Mucosa of stomach (tissue), 1 donor: ENCODE measurements around the gene ZPR1.
"Not testable (repeated sequence)": the region's sequence is repeated elsewhere in the genome, so short reads cannot be mapped to it uniquely, and the experiment has no call there.

Experiments used
- H3K27me3 ChIP-seq: one replicate; pipeline ENCODE4 v1.7.0; 2013; ENCODE audit warnings: mild to moderate bottlenecking, low read length; ENCODE audit not compliant: control insufficient read depth, insufficient read depth
- H3K36me3 ChIP-seq: one replicate; pipeline ENCODE4 v1.7.0; 2013; ENCODE audit warnings: low read length; ENCODE audit not compliant: control insufficient read depth, insufficient read depth
- H3K4me1 ChIP-seq: one replicate; pipeline ENCODE4 v1.7.0; 2013; ENCODE audit warnings: mild to moderate bottlenecking, low read length; ENCODE audit not compliant: control insufficient read depth, insufficient read depth
- H3K4me3 ChIP-seq: one replicate; pipeline ENCODE4 v1.7.0; 2013; ENCODE audit warnings: low read length
- H3K9ac ChIP-seq: one replicate; pipeline ENCODE4 v1.7.0; 2013; ENCODE audit warnings: mild to moderate bottlenecking, low read length, moderate library complexity
- H3K9me3 ChIP-seq: one replicate; pipeline ENCODE4 v1.7.0; 2013; ENCODE audit warnings: mild to moderate bottlenecking, low read length, moderate library complexity; ENCODE audit not compliant: control insufficient read depth
- donor health status: Pancreatic carcinoma.

Gene ZPR1

GRCh38 chr11:116756044-116756443, 31.8 kb downstream of the ZPR1 start:
- not testable (repeated sequence) for H3K36me3 ChIP-seq, H3K27me3 ChIP-seq, H3K9ac ChIP-seq, H3K4me3 ChIP-seq, H3K9me3 ChIP-seq, H3K4me1 ChIP-seq

GRCh38 chr11:116750070-116750718, 37.6 kb downstream of the ZPR1 start:
- Histone ChIP-seq H3K36me3 (peaks cover 4% of the 10 kb centered on the region), H3K4me3 (no peak overlapping the region), H3K4me1 (no peaks in the 10 kb centered on the region), H3K9ac (no peak overlapping the region), H3K27me3 (no peaks in the 10 kb centered on the region), H3K9me3 (no peaks in the 10 kb centered on the region)

GRCh38 chr11:116742104-116742503, 45.7 kb downstream of the ZPR1 start:
- no peak overlapping the region for H3K4me3 ChIP-seq
- H3K27me3 ChIP-seq = no peaks in the 10 kb centered on the region
- no peaks in the 10 kb centered on the region for H3K9me3 ChIP-seq
- no peaks in the 10 kb centered on the region for H3K4me1 ChIP-seq
- H3K9ac ChIP-seq = no peak overlapping the region
- H3K36me3 ChIP-seq = no peaks in the 10 kb centered on the region

DNA sequence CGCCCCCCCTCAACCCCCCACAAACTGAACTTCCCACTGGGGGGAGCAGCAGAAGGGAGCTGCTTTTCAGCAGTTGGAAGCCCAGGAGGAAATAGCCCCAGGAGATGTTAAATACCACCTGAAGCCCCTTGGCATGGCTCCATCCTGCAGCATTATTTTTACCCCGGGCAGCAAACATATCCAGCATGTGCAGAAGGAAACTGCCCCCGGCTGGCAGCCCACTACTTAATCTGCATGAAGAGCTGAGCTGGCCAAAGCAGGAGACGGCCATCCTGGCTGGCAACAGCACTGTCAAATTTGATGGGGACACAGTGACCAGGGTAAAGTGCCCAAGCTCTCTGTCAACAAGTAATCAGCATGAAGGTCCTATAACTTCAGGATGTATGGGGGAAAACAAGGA, 47.1 kb downstream of the ZPR1 start:
- H3K27me3 ChIP-seq = no peaks in the 10 kb centered on the region

DNA sequence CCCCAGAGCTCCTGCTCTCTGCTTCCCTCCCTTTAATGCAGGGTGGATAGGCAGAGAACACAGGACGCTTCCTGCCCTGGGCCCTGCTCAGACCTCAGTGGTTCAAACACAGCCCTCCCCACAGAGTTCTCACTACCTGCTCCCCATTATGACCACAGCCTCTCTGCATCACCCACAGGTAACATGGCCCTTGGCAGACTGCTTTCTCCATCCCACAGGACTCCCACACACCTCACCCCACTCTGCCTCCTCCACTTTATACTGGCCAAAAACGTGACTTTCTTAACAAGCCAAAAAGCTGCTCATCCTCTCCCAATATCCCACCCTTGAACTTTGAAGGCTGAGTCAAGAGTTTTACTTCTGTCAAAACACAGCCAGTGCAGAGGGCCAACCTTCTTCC, 48.8 kb downstream of the ZPR1 start:
- no peaks in the 10 kb centered on the region for H3K27me3 ChIP-seq
- no peaks in the 10 kb centered on the region for H3K36me3 ChIP-seq
- no peak overlapping the region for H3K4me3 ChIP-seq
- H3K9me3 ChIP-seq = no peaks in the 10 kb centered on the region
- no peaks in the 10 kb centered on the region for H3K4me1 ChIP-seq
- no peak overlapping the region for H3K9ac ChIP-seq

More for the DNA sequence above, 47.1 kb downstream of the ZPR1 start:
- Histone ChIP-seq H3K4me1 (no peaks in the 10 kb centered on the region), H3K36me3 (no peaks in the 10 kb centered on the region), H3K4me3 (no peak overlapping the region), H3K9ac (no peak overlapping the region), H3K9me3 (no peaks in the 10 kb centered on the region)

DNA sequence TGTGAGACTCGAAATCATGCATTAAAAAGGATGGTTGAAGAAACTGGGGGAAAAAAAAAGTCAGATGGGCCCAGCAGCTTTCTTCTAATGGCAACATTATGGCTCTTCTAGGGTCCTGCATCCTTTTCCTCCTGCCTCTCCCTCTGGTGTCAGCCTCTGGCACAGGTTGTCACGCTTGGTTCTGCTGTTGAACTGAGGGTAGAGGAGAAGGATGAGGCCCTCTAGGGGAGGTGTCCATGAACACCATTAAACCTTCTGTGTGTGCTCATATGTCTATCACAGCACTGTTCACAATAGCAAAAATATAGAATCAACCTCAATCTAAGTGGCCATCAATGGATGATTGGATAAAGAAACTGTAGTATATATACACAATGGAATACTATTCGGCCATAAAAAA, 51.1 kb downstream of the ZPR1 start:
- peaks cover 8% of the 10 kb centered on the region for H3K27me3 ChIP-seq
- H3K9me3 ChIP-seq = no peaks in the 10 kb centered on the region
- H3K36me3 ChIP-seq = no peaks in the 10 kb centered on the region
- peaks cover 8% of the 10 kb centered on the region for H3K4me1 ChIP-seq
- no peak overlapping the region for H3K4me3 ChIP-seq
- no peak overlapping the region for H3K9ac ChIP-seq

DNA sequence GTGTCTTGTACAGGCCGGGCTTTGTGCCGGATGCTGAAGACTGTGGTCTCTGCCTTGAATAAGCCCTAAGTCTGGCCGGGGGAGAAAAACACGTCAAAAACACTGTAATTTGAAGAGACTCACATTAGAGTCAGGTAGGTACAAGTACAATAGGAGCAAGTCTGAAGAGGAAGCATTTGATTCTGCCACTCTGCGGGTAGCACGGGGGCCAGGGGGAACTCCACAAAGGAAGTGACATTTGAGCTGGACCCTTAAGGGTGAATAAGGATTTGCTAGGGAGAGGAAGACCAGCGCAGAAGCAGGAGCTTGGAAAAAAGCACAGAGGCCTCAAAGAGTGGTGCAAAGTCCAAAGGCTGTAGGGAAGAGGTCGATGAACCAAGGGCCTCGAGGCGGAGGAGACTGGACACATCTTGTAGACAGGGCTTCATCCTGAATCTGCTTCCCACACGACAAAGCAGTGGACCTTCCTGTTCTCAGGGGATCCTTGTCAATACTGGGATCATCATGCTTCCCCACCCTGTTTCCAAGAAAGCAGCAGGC, 53.8 kb downstream of the ZPR1 start:
- Histone ChIP-seq H3K9ac (no peak overlapping the region), H3K9me3 (no peaks in the 10 kb centered on the region), H3K36me3 (no peaks in the 10 kb centered on the region), H3K4me3 (no peak overlapping the region), H3K27me3 (peaks cover 28% of the 10 kb centered on the region), H3K4me1 (peaks cover 24% of the 10 kb centered on the region)

- H3K9ac ChIP-seq = no peak overlapping the region
- H3K36me3 ChIP-seq = no peaks in the 10 kb centered on the region
- H3K4me3 ChIP-seq = no peak overlapping the region
- peaks cover 28% of the 10 kb centered on the region for H3K27me3 ChIP-seq
- H3K4me1 ChIP-seq = peaks cover 24% of the 10 kb centered on the region
- no peaks in the 10 kb centered on the region for H3K9me3 ChIP-seq
These were observed 54.6 kb downstream of the ZPR1 start for GRCh38 chr11:116733043-116733755.

- Histone ChIP-seq H3K27me3 (peaks cover 28% of the 10 kb centered on the region), H3K9me3 (no peaks in the 10 kb centered on the region), H3K4me1 (peaks cover 24% of the 10 kb centered on the region), H3K4me3 (no peak overlapping the region), H3K9ac (peak overlapping the region; percentile 39), H3K36me3 (no peaks in the 10 kb centered on the region)
These were observed 55.4 kb downstream of the ZPR1 start for GRCh38 chr11:116732271-116733042.

- peaks cover 28% of the 10 kb centered on the region for H3K27me3 ChIP-seq
- no peak overlapping the region for H3K9ac ChIP-seq
- no peaks in the 10 kb centered on the region for H3K9me3 ChIP-seq
- peaks cover 24% of the 10 kb centered on the region for H3K4me1 ChIP-seq
- H3K36me3 ChIP-seq = no peaks in the 10 kb centered on the region
- no peak overlapping the region for H3K4me3 ChIP-seq
These were observed 56.0 kb downstream of the ZPR1 start for GRCh38 chr11:116731821-116732220.

GRCh38 chr11:116731097-116731761, 56.6 kb downstream of the ZPR1 start:
- H3K9ac ChIP-seq = no peak overlapping the region

More at GRCh38 chr11:116731097-116731761, 56.6 kb downstream of the ZPR1 start:
- H3K27me3 ChIP-seq = peaks cover 28% of the 10 kb centered on the region
- no peak overlapping the region for H3K4me3 ChIP-seq
- no peaks in the 10 kb centered on the region for H3K36me3 ChIP-seq
- no peaks in the 10 kb centered on the region for H3K9me3 ChIP-seq
- peaks cover 24% of the 10 kb centered on the region for H3K4me1 ChIP-seq
